Measurements from ENCODE around the gene LCT. TPM values are rescaled to one million over a fixed set of nuclear protein-coding genes. Genes with fewer than 3 reads are reported as not detected.

LCT gene
- total RNA-seq, 1 experiment from 2014 or later = 0.04 TPM

DNA sequence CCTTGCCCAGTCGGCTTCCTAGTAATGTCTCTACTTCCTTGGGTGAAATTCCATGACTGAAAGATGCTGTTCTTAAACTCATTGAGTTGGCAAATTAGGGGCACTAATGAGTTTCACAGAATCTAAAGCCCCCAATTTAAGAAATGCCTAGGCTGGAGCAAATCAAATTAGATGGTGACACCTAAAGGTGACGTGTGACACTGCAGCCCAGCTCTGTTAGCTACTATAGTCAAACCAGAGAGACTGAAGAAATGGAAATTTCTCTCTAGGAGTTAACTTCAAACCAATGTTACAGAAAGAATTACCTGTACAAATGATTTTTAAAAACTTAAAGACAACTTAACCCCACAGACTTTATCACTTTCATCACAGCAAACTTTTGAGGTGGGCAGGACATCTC is 37.2 kb downstream of the LCT start:
- H4K20me1 ChIP-seq (ENCODE audit: control insufficient read depth, insufficient read depth, insufficient read length) = no peaks in the 10 kb centered on the region
- H2AK5ac ChIP-seq (ENCODE audit: insufficient read length, low read length) = no peak overlapping the region
- H3K27ac ChIP-seq (ENCODE audit: insufficient read length, low read depth, low read length) = no peak overlapping the region
- H3K18ac ChIP-seq (ENCODE audit: insufficient read length, low read depth, low read length) = no peak overlapping the region
- Mint-ChIP-seq H3K27me3 (ENCODE audit: low read depth) (peaks cover 2% of the 10 kb centered on the region), H3K36me3 (ENCODE audit: insufficient read depth in 1 of 3, low read depth in 3 of 3) (peaks cover 0 to 19% (median 17%) of the 10 kb centered on the region in 3 experiments; a peak in 6 of 7 replicates), H3K27ac (no peak overlapping the region), H3K4me3 (no peak overlapping the region), H3K9me3 (peaks cover 25 to 27% of the 10 kb centered on the region in 2 experiments), H3K4me1 (peaks cover 7 to 8% of the 10 kb centered on the region in 2 experiments; a peak in 3 of 4 replicates)
- no peak overlapping the region for H2BK120ac ChIP-seq (ENCODE audit: low read depth, low read length, poor library complexity, severe bottlenecking)
- no peak overlapping the region for H4K91ac ChIP-seq (ENCODE audit: insufficient read length, low read depth, low read length)
- H2AFZ ChIP-seq (ENCODE audit: low read length) = no peak overlapping the region
- no peak overlapping the region for H2BK12ac ChIP-seq (ENCODE audit: insufficient read length, low read depth, low read length)
- no peak overlapping the region for H3K23ac ChIP-seq (ENCODE audit: insufficient read length, low read depth, low read length)
- TF ChIP-seq, protein P1, sequence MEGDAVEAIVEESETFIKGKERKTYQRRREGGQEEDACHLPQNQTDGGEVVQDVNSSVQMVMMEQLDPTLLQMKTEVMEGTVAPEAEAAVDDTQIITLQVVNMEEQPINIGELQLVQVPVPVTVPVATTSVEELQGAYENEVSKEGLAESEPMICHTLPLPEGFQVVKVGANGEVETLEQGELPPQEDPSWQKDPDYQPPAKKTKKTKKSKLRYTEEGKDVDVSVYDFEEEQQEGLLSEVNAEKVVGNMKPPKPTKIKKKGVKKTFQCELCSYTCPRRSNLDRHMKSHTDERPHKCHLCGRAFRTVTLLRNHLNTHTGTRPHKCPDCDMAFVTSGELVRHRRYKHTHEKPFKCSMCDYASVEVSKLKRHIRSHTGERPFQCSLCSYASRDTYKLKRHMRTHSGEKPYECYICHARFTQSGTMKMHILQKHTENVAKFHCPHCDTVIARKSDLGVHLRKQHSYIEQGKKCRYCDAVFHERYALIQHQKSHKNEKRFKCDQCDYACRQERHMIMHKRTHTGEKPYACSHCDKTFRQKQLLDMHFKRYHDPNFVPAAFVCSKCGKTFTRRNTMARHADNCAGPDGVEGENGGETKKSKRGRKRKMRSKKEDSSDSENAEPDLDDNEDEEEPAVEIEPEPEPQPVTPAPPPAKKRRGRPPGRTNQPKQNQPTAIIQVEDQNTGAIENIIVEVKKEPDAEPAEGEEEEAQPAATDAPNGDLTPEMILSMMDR (conservative IDR thresholded peaks at IDR 0.05) = peak; percentile 42; the same call in 2 of the 3 replicates
- WGBS (ENCODE audit: extremely low coverage, insufficient read length, low lambda C conversion rate) = no CpG with 5 or more reads among the region's 2 CpGs
- H3K23me2 ChIP-seq (ENCODE audit: insufficient read length, low read depth, low read length, poor library complexity, severe bottlenecking) = no peaks in the 10 kb centered on the region
- H3K14ac ChIP-seq (ENCODE audit: insufficient read depth, low read length) = no peak overlapping the region
- no peak overlapping the region for H2BK5ac ChIP-seq (ENCODE audit: insufficient read length, low read length)
- H3K79me2 ChIP-seq (ENCODE audit: insufficient read depth, low read length) = no peaks in the 10 kb centered on the region
- no peak overlapping the region for H2BK15ac ChIP-seq (ENCODE audit: low read depth, low read length)
- no peak overlapping the region for H2BK20ac ChIP-seq (ENCODE audit: low read depth, low read length, poor library complexity, severe bottlenecking)
- H3T11ph ChIP-seq (ENCODE audit: low read length) = no peak overlapping the region
- no peaks in the 10 kb centered on the region for H3K27me3 ChIP-seq (ENCODE audit: insufficient read depth, low read length)
- H3K4me2 ChIP-seq (ENCODE audit: insufficient read depth, insufficient read length, low read length) = no peak overlapping the region
- H3K9me3 ChIP-seq (ENCODE audit: control insufficient read depth, low read depth, low read length) = no peaks in the 10 kb centered on the region
- no peak for DNase-seq
- H3K56ac ChIP-seq (ENCODE audit: insufficient read length, low read depth, low read length) = no peak overlapping the region
- H3K79me1 ChIP-seq (ENCODE audit: insufficient read depth, low read depth, low read length, poor library complexity, severe bottlenecking) = no peaks in the 10 kb centered on the region
- no peak overlapping the region for H3K4ac ChIP-seq (ENCODE audit: low read depth, low read length)
- H3K9ac ChIP-seq (ENCODE audit: extremely low read depth, insufficient read length, low read length) = no peak overlapping the region
- H3K4me1 ChIP-seq (ENCODE audit: insufficient read depth, low read length) = no peaks in the 10 kb centered on the region
- H4K8ac ChIP-seq (replicated peaks; ENCODE audit: insufficient read length, low read depth, low read length) = no peak overlapping the region
- H4K5ac ChIP-seq (ENCODE audit: insufficient read length, low read depth, low read length) = no peak overlapping the region

Measured in H9 (cell line).